Measurements from ENCODE around the gene EML1.

Gene EML1

DNA sequence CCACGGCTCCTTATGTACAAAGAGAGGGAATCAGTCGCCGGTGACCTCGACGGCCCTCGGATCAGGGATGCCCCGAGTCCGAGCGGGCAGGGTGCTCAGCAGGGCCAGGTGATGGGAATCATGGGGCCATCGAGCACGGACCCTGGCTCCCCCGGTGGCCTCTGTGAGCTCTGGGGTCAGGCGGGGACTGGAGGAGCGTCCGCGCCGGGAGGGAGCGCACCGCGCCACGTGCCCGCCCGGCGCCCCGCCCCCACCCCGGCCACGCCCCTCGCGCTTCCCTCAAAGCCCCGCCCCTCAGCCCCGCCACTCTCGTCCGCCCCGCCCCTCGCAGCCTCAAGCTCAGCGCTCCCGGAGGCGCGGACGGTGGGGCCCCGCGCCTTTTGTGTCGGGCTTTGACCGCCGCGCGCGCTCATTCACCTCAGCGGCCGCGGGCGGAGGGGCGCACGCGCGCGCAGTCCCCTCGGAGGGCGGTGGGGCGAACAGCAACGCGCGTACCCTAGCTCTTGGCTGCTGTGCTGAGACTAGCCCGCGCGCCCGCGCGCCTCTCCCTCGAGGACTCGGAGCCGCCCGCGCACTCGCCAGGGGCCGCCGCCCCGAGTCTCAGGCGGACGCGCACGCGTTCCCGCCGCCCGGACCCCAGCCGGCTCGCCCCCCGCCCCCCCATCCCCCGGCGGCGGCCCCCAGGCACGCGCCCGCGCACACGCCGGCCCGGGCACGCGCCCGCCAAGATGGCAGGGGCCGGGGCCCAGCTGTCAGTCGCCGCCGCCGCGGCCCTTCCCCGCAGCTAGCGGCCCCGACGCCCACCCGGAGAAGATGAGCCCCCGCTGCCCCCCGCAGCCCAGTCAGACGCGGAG is 178.1 kb downstream of the EML1 start:
- peak; percentile 81 for DNase-seq

DNA sequence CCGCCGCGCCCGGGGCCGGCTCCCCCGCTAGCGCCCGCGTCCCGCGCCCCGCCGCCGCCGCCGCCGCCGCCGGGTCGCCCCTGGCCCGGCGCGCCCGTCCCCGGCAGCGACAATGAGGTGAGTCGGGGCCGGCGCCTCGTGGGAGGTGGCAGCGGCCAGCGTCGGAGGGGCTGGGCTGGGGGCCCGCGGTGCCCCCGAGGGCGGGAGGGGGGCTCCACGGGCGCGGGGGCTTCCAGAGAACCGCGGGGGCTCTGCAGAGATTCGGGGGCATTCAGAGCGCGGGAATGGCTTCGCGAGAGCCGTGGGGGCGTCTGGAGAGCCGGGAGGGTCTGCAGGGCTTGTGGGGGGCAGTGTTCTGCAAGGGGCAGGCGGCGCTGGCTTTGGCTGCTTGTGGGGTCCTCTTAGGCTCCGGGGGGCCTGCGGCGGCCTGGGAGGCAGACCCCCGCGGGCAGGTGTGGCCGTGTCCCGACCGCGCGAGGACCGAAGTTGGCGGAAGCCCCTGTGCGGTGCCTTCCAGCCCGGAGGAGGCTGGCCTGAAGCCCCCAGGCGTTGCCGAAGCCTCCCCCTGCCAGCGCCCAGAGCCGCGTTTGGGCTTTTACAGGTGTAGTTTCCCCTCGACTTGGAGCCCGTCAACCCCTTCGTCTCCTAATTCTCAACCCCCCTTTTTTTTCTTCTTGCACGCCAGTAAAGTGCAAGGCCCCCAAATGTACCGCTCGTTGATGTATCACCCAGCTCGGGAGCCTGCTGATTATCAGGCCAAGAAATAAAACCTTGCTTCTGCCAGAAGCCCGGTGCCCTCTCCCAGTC is 178.9 kb downstream of the EML1 start:
- DNase-seq: no peak

GRCh38 chr14:99972748-99973466 is 179.7 kb downstream of the EML1 start:
- DNase-seq: no peak

DNA sequence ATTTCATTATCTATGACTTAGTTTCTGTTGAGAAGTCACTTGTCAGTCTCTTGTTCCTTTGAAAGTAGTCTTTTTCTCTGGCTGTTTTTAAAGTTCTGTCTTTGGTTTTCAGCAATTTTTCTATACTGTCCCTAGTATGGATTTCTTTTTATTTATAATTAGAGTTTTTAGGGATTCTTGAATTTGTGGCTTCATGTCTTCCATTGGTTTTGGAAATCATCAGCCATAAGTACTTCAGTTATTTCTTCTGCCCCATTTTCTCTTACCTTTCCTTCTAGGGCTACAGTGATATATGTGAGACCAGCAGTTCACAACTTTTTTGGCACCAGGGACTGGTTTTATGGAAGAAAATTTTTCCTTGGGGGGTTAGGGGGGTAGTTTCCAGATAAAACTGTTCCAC is 182.0 kb downstream of the EML1 start:
- DNase-seq: no peak

GRCh38 chr14:99976021-99976420 is 182.8 kb downstream of the EML1 start:
- DNase-seq: no peak

GRCh38 chr14:99976681-99977080 is 183.5 kb downstream of the EML1 start:
- DNase-seq: no peak

DNA sequence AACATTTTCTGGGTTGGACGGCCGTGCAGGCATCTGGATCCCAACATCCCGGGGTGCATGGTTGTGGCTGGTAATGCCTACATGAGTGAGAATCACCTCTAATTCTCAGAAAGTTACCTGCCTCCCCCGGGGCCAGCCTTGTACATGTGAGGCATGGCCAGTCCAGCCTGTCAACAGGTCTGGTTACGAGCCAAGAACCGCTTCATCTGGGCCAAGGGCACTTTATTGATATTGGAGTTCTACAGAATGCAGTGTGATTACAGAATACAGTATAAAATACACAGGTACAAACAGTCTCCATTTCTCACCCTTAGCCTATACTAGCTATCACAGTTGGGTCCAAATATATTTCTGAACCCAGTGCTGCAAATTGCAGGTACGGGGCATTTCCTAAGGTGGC is 187.1 kb downstream of the EML1 start:
- DNase-seq: no peak

DNA sequence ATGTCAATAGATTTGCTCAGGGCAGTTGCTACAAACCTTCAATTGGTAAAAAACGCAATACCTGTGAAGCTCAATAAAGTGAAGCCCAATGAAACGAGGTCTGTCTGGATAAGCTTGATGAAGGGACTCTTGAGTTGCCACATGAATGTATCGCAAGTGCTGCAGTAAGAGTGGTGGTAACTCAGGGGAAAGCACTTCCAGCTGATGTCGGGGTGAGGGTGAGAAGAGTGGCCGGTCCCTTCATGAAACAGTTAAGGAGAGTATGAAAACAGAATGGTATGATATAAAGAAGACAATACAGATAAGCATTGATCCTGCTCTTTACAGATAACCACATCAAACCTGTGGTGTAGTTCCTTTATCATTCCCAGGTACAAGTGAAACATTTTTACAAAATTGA is 188.6 kb downstream of the EML1 start:
- no peak for DNase-seq

- peak; percentile 49 for DNase-seq
Measured at GRCh38 chr14:99982537-99983250, 189.5 kb downstream of the EML1 start.

GRCh38 chr14:99983251-99984015 is 190.2 kb downstream of the EML1 start:
- no peak for DNase-seq

- DNase-seq: no peak
Measured at GRCh38 chr14:99984036-99984435, 190.8 kb downstream of the EML1 start.

GRCh38 chr14:99986396-99986795 is 193.2 kb downstream of the EML1 start:
- DNase-seq: no peak

GRCh38 chr14:99989032-99989431 is 195.8 kb downstream of the EML1 start:
- no peak for DNase-seq

DNA sequence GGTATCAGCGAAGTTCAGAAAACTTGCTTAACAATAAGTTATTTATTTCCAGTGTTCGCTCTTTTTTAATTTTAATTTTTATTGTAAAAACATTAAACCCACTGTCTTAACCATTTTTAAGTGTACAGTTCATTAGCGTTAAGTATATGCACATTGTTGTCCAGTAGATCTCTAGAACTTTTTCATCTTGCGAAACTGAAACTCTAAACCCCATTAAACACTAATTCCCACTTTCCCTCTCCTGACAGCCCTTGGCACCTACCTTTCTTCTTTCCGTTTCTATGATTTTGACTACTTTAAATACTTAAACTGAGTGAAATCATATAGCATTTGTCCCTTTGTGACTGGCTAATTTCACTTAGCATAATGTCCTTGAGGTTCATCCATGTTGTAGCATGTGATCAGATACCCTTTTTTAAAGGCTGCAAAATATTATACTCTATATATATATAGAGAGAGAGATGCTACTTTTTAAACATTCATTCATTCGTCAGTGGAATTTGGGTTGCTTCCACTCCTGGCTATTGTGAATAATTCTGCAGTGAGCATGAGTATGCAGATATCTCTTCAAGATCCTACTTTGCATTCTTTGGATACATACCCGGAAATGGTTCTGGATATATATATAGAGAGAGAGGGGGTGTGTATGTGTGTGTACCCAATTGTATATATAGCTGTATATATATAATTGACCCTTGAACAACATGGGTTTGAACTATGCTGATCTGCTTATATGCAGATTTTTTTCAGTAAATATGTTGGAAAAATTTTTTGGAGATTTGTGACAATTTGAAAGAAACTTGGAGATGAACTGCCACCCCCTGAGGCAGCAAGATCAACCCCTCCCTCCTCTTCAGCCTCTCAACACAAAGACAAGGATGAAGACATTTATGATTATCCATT is 197.3 kb downstream of the EML1 start:
- no peak for DNase-seq

GRCh38 chr14:99991331-99991730 is 198.1 kb downstream of the EML1 start:
- DNase-seq: no peak
